ENCODE measurements around the gene CACNA2D3.

GRCh38 chr3:54909191-54909590 lies 786.8 kb downstream of the CACNA2D3 start:
- TF ChIP-seq GATA3 (IDR thresholded peaks at IDR 0.05; ENCODE audit: borderline replicate concordance) = no peak
- no peak for TF ChIP-seq POLR2A (IDR thresholded peaks at IDR 0.05; ENCODE audit: low read length)
- no peak for TF ChIP-seq SMC3 (IDR thresholded peaks at IDR 0.05)
- TF ChIP-seq JUN (IDR thresholded peaks at IDR 0.05) = no peak
- TF ChIP-seq SREBF2 (IDR thresholded peaks at IDR 0.05) = no peak
- no peak for TF ChIP-seq KDM1A (IDR thresholded peaks at IDR 0.05; ENCODE audit: low read depth)
- no peak for TF ChIP-seq BCL3 (IDR thresholded peaks at IDR 0.05)
- TF ChIP-seq, protein P1, sequence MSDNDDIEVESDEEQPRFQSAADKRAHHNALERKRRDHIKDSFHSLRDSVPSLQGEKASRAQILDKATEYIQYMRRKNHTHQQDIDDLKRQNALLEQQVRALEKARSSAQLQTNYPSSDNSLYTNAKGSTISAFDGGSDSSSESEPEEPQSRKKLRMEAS (IDR thresholded peaks at IDR 0.05) = no peak
- TF ChIP-seq, protein P2, sequence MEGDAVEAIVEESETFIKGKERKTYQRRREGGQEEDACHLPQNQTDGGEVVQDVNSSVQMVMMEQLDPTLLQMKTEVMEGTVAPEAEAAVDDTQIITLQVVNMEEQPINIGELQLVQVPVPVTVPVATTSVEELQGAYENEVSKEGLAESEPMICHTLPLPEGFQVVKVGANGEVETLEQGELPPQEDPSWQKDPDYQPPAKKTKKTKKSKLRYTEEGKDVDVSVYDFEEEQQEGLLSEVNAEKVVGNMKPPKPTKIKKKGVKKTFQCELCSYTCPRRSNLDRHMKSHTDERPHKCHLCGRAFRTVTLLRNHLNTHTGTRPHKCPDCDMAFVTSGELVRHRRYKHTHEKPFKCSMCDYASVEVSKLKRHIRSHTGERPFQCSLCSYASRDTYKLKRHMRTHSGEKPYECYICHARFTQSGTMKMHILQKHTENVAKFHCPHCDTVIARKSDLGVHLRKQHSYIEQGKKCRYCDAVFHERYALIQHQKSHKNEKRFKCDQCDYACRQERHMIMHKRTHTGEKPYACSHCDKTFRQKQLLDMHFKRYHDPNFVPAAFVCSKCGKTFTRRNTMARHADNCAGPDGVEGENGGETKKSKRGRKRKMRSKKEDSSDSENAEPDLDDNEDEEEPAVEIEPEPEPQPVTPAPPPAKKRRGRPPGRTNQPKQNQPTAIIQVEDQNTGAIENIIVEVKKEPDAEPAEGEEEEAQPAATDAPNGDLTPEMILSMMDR (IDR thresholded peaks at IDR 0.05) = no peak
- no peak for TF ChIP-seq POLR2AphosphoS2 (conservative IDR thresholded peaks at IDR 0.05; ENCODE audit: low read length)
- TF ChIP-seq BHLHE40 (IDR thresholded peaks at IDR 0.05; ENCODE audit: low read depth, low read length) = no peak
- TF ChIP-seq, protein P3, sequence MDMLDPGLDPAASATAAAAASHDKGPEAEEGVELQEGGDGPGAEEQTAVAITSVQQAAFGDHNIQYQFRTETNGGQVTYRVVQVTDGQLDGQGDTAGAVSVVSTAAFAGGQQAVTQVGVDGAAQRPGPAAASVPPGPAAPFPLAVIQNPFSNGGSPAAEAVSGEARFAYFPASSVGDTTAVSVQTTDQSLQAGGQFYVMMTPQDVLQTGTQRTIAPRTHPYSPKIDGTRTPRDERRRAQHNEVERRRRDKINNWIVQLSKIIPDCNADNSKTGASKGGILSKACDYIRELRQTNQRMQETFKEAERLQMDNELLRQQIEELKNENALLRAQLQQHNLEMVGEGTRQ (IDR thresholded peaks at IDR 0.05) = no peak

Data from A549 (cell line).